Progenitor cell of endocrine pancreas (in vitro differentiated cells): Measurements from ENCODE around the gene KRTAP4-2. TPM values are rescaled to one million over a fixed set of nuclear protein-coding genes. Genes with fewer than 3 reads are reported as not detected.
"Not testable (repeated sequence)": the region's sequence is repeated elsewhere in the genome, so short reads cannot be mapped to it uniquely, and the experiment has no call there.

Source experiments
- DNase-seq: peaks from one replicate; pipeline ENCODE4 v3.0.0; 2021; ENCODE audit warnings: low spot score; ENCODE audit not compliant: unreplicated experiment
- H3K27ac Mint-ChIP-seq: 2 replicates; pipeline ENCODE4 v1.8.0; 2021; ENCODE audit warnings: mild to moderate bottlenecking, moderate library complexity, mixed read lengths
- H3K27me3 Mint-ChIP-seq: 2 replicates; pipeline ENCODE4 v1.8.0; 2021; ENCODE audit warnings: mixed read lengths
- H3K36me3 Mint-ChIP-seq: 2 replicates; pipeline ENCODE4 v1.8.0; 2022; ENCODE audit warnings: mixed read lengths; ENCODE audit not compliant: insufficient read depth
- H3K4me1 Mint-ChIP-seq: 2 replicates; pipeline ENCODE4 v1.8.0; 2021; ENCODE audit warnings: low read depth, mixed read lengths
- H3K4me3 Mint-ChIP-seq: 2 replicates; pipeline ENCODE4 v1.8.0; 2021; ENCODE audit warnings: low read depth, mild to moderate bottlenecking, moderate library complexity, mixed read lengths
- H3K9me3 Mint-ChIP-seq: 2 replicates; pipeline ENCODE4 v1.8.0; 2021; ENCODE audit warnings: low read depth, mixed read lengths
- total RNA-seq: library from RNA; stranded (reverse); gene quantifications from 2 replicates; pipeline ENCODE4 v1.2.1, GENCODE V29; 2021
- TF ChIP-seq, protein P1 (sequence below): fragments of 200-600 bp; sonication (generic); IDR thresholded peaks from one replicate; pipeline ENCODE4 v1.5.0; 2021; ENCODE audit warnings: antibody characterized with exemption, mild to moderate bottlenecking; ENCODE audit not compliant: unreplicated experiment

The KRTAP4-2 gene
- total RNA-seq, 1 donor from 2014 or later, result not detected

DNA sequence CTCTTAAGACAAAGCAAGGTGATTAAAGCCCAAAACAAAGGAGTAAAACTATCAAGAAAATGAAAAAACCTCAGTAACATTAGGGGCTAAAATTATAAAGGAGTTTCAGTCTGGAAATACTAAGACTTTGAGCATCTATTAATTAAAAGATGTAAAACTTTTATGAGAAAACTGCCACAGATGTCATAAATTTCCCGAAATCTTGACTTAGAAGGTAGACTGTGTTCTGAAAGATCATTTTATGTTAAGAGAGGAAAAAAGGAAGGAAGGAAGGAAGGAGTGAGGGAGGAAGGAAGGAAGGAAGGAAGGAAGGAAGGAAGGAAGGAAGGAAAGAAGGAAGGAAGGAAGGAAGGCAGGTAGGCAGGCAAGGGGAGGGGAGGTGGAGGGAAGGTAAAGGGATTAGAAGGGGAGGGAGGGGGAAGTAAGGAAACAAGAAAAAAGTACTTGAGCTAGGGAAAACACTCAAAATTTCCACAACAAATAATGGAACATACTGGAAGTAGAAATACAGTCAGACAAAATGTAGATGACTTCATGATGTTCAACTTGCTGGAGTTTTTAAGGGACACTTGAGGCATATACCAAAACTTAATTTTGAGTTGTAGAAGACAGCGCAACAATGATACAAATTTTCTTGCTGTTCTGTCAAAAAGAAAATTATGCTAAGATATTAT is 30.4 kb downstream of the KRTAP4-2 start:
- H3K36me3 Mint-ChIP-seq, result peaks cover 3% of the 10 kb centered on the region
- DNase-seq, result no peak
- TF ChIP-seq, protein P1, sequence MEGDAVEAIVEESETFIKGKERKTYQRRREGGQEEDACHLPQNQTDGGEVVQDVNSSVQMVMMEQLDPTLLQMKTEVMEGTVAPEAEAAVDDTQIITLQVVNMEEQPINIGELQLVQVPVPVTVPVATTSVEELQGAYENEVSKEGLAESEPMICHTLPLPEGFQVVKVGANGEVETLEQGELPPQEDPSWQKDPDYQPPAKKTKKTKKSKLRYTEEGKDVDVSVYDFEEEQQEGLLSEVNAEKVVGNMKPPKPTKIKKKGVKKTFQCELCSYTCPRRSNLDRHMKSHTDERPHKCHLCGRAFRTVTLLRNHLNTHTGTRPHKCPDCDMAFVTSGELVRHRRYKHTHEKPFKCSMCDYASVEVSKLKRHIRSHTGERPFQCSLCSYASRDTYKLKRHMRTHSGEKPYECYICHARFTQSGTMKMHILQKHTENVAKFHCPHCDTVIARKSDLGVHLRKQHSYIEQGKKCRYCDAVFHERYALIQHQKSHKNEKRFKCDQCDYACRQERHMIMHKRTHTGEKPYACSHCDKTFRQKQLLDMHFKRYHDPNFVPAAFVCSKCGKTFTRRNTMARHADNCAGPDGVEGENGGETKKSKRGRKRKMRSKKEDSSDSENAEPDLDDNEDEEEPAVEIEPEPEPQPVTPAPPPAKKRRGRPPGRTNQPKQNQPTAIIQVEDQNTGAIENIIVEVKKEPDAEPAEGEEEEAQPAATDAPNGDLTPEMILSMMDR, result no peak
- H3K4me3 Mint-ChIP-seq, result no peak overlapping the region
- no peak overlapping the region for H3K27ac Mint-ChIP-seq
- no peaks in the 10 kb centered on the region for H3K4me1 Mint-ChIP-seq
- peaks cover 7% of the 10 kb centered on the region for H3K27me3 Mint-ChIP-seq
- H3K9me3 Mint-ChIP-seq, result peaks cover 10% of the 10 kb centered on the region

DNA sequence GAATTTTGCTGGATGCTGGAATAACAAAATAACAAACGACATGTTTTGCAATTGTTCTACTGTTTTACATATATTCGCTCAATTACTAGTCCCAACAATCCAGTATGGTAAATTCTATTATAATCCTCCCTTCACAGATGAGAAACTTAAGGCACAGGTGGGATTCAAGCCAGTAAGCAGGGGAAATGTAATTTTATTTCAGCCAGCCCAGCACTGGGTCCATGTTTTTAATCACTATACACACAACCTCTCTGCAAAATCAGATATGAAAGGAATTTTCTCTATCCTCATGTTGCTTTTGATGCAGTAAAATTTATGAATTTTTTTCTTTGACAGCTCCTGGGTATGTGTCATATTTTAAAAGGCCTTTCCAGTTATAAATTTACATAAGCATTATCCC is 32.8 kb downstream of the KRTAP4-2 start:
- H3K4me3 Mint-ChIP-seq, result no peak overlapping the region
- H3K4me1 Mint-ChIP-seq, result no peaks in the 10 kb centered on the region
- peaks cover 4% of the 10 kb centered on the region for H3K36me3 Mint-ChIP-seq
- TF ChIP-seq, protein P1, result no peak
- H3K27ac Mint-ChIP-seq, result no peak overlapping the region
- peaks cover 7% of the 10 kb centered on the region for H3K27me3 Mint-ChIP-seq
- DNase-seq, result no peak
- peaks cover 20% of the 10 kb centered on the region for H3K9me3 Mint-ChIP-seq

DNA sequence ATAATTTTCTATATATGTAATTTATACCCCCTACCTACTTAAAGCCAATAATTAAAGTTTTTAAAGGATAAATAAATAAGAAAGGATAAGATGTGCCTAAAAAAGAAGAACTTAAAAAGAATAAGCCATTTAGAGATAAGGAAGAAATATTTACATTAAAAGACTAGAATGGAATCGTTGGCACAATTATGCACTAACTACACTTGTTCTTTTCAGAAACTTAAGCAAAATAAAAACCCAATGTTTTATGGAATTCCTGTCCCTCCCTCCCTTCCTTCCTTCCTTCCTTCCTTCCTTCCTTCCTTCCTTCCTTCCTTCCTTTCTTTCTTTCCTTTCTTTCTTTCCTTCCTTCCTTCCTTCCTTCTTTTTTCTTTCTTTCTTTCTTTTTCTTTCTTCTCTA is 33.2 kb downstream of the KRTAP4-2 start:
- Mint-ChIP-seq H3K27me3 (peaks cover 7% of the 10 kb centered on the region), H3K4me1 (no peaks in the 10 kb centered on the region), H3K4me3 (no peak overlapping the region), H3K36me3 (peaks cover 4% of the 10 kb centered on the region), H3K27ac (no peak overlapping the region), H3K9me3 (peaks cover 20% of the 10 kb centered on the region)
- TF ChIP-seq, protein P1, result no peak
- no peak for DNase-seq

DNA sequence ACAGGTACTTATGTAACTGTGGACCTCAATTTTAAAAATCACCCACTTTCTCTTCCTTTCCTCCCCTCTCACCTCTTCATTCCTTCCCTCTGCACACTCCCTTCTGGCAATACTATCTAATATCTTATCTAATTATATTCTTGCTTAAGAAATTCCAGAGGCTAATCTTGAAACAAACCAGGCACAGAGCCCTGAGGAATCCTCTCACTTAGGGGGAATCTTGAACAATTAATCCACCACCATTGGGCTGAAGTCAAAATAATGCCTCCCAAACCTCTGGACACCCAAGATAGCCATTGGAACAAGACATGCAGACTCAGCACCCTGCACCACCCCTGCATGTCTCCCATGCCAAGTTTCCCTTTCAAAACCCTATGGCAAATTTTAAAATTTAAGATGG is 36.7 kb downstream of the KRTAP4-2 start:
- Mint-ChIP-seq H3K4me3 (no peak overlapping the region), H3K27ac (no peak overlapping the region), H3K4me1 (no peaks in the 10 kb centered on the region), H3K36me3 (peaks cover 4% of the 10 kb centered on the region), H3K27me3 (peaks cover 3% of the 10 kb centered on the region), H3K9me3 (peaks cover 36% of the 10 kb centered on the region)
- DNase-seq, result no peak
- TF ChIP-seq, protein P1, result no peak

DNA sequence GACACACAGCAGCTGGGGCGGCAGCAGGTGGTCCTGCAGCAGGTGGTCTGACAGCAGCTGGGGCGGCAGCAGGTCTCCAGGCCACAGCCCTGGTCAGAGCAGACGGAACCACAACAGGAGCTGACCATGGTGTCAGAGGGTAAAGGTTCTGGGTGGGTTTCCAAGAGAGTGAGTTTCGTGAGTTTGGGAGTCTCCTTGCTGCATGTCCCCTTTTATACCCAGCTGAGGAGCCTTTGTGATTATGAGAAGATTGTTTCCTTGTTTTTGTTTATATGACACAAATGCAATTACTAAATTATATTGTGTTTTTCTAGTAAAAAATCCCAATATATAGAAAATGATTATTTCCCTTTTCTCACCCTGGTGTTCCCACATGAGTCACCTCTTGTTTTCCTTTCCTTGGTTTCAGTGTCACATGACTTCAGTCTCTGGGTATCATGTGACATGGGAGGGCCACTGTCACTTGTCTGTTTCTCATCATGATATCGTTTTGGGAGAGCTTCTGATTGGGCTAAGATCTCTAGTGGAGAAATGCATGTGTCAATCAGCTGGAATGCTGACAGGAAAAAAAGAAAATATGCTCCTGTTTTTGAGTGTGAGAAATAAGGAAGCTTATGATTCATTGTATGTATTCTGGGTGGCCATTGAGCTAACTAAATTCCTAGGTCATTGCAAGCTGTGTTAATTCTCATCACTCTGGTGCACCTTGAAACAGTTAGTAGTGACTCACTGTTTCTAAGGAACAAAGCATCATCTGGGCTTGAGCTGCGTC is 37.5 kb downstream of the KRTAP4-2 start, which contains the start of gene KRTAP4-6:
TSS of gene KRTAP4-6 (minus strand) at position 185 of the 772 bp plus-strand sequence. CDS start at position 128, 57 bp downstream.
- no peak within 1 kb of the TSS for H3K27ac Mint-ChIP-seq
- H3K4me1 Mint-ChIP-seq, result no peaks in the 10 kb centered on the region
- TF ChIP-seq, protein P1, result no peak
- H3K4me3 Mint-ChIP-seq, result no peak within 1 kb of the TSS
- peaks cover 36% of the 10 kb centered on the region for H3K9me3 Mint-ChIP-seq
- peaks cover 3% of the 10 kb centered on the region for H3K27me3 Mint-ChIP-seq
- peaks cover 4% of the 10 kb centered on the region for H3K36me3 Mint-ChIP-seq
- no peak for DNase-seq

DNA sequence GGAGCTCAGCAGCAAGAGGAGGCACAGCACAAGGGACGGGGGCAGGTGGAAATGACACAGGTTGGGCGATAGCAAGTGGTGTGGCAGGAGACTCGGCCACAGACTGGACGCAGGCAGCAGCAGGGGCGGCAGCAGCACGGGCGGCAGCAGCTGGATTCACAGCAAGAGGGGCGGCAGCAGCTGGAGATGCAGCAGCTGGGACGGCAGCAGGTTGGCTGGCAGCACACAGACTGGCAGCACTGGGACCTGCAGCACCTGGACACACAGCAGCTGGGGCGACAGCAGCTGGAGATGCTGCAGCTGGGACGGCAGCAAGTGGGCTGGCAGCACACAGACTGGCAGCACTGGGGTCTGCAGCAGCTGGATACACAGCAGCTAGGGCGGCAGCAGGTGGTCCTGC is 38.2 kb downstream of the KRTAP4-2 start:
- H3K9me3 Mint-ChIP-seq, result peaks cover 36% of the 10 kb centered on the region
- not testable (repeated sequence) for DNase-seq, H3K36me3 Mint-ChIP-seq, H3K4me3 Mint-ChIP-seq, H3K27ac Mint-ChIP-seq, H3K4me1 Mint-ChIP-seq, H3K27me3 Mint-ChIP-seq
